CD4-positive, alpha-beta memory T cell (primary cell): ENCODE results near the gene MS4A3. TPM values are rescaled to one million over a fixed set of nuclear protein-coding genes. Genes with fewer than 3 reads are reported as not detected.
"Not testable (repeated sequence)": the region's sequence is repeated elsewhere in the genome, so short reads cannot be mapped to it uniquely, and the experiment has no call there.

ENCODE experiments used
- CTCF ChIA-PET: fragments of 350-600 bp; sonication (Branson Sonifier 250); formaldehyde crosslinking; loops from one replicate; lab custom pipeline; 2021; ENCODE audit warnings: inconsistent platforms; ENCODE audit not compliant: partially characterized antibody; lab: Charles Lee
- POLR2A ChIA-PET: fragments of 350-600 bp; sonication (Branson Sonifier 250); formaldehyde crosslinking; loops from one replicate; lab custom pipeline; 2021; ENCODE audit not compliant: partially characterized antibody; lab: Charles Lee
- DNase-seq, 5 donors: peaks; one replicate each; pipeline versions ENCODE4 v3.0.0 to v3.0.0-alpha.2; 2020 to 2022; ENCODE audit warnings: mixed read lengths in 1 of 5
- H3K27ac ChIP-seq: one replicate; pipeline ENCODE4 v1.7.0; 2013; ENCODE audit warnings: low read depth, low read length
- H3K27me3 ChIP-seq: 2 replicates; pipeline ENCODE4 v1.7.0; 2013; ENCODE audit warnings: mild to moderate bottlenecking, low read length, moderate library complexity; ENCODE audit not compliant: insufficient read depth
- H3K36me3 ChIP-seq: 2 replicates; pipeline ENCODE4 v1.7.0; 2013; ENCODE audit warnings: mild to moderate bottlenecking, low read length, moderate library complexity; ENCODE audit not compliant: insufficient read depth
- H3K4me1 ChIP-seq: 2 replicates; pipeline ENCODE4 v1.7.0; 2013; ENCODE audit warnings: mild to moderate bottlenecking, low read length, moderate library complexity; ENCODE audit not compliant: insufficient read depth
- H3K4me3 ChIP-seq, 2 donors: one replicate each; pipeline ENCODE4 v1.7.0; 2013; ENCODE audit warnings: low read length in 2 of 2, mild to moderate bottlenecking in 1 of 2
- H3K9me3 ChIP-seq, 2 donors: one replicate each; pipeline ENCODE4 v1.7.0; 2013; ENCODE audit warnings: low read length in 2 of 2, control low read depth in 1 of 2; ENCODE audit not compliant: control insufficient read depth in 1 of 2
- H3K27ac Mint-ChIP-seq, 7 donors: one replicate each; pipeline ENCODE4 v1.8.0; 2020 to 2021; ENCODE audit warnings: mixed read lengths in 7 of 7, mild to moderate bottlenecking in 6 of 7, inconsistent platforms in 3 of 7, moderate library complexity in 3 of 7
- H3K27me3 Mint-ChIP-seq, 2 donors: one replicate each; pipeline ENCODE4 v1.8.0; 2020 to 2021; ENCODE audit warnings: mixed read lengths in 2 of 2
- H3K36me3 Mint-ChIP-seq, 2 donors: one replicate each; pipeline ENCODE4 v1.8.0; 2020 to 2021; ENCODE audit warnings: mixed read lengths in 2 of 2, inconsistent platforms in 1 of 2, mild to moderate bottlenecking in 1 of 2
- H3K4me1 Mint-ChIP-seq, 4 donors: one replicate each; pipeline ENCODE4 v1.8.0; 2020 to 2021; ENCODE audit warnings: mixed read lengths in 4 of 4, mild to moderate bottlenecking in 1 of 4
- H3K4me3 Mint-ChIP-seq, 8 donors: one replicate each; pipeline ENCODE4 v1.8.0; 2020 to 2021; ENCODE audit warnings: mixed read lengths in 8 of 8, mild to moderate bottlenecking in 7 of 8, moderate library complexity in 6 of 8, inconsistent platforms in 3 of 8
- H3K9me3 Mint-ChIP-seq, 8 donors: one replicate each; pipeline ENCODE4 v1.8.0; 2020 to 2021; ENCODE audit warnings: mixed read lengths in 8 of 8, mild to moderate bottlenecking in 5 of 8, inconsistent platforms in 3 of 8, moderate library complexity in 1 of 8
- intact Hi-C: fragments of 100-400 bp; cut with micrococcal nuclease; formaldehyde crosslinking; loops from one replicate; pipeline ENCODE4 v1.15.1; 2023
- polyA plus RNA-seq, 2 donors: library from polyadenylated mRNA; unstranded; fragments of 300-500 nt; fragmentation: Illumina TruSeq; gene quantifications; one replicate each; pipeline ENCODE4 v1.2.3, GENCODE V29; 2021
- total RNA-seq, 2 experiments: library from RNA; stranded (reverse); gene quantifications; one replicate each; pipeline ENCODE4 v1.2.3, GENCODE V29; 2021

MS4A3 gene
- total RNA-seq (not detected), polyA plus RNA-seq (under 1 TPM in 1 of 2 donors, not detected in 1; 0.37 TPM)

- H3K4me1 Mint-ChIP-seq = no peaks in the 10 kb centered on the region
- intact Hi-C loops = no loop called here
- H3K9me3 Mint-ChIP-seq = peaks cover 0 to 7% (median 0%) of the 10 kb centered on the region in 8 donors
- CTCF ChIA-PET = no interaction called here
- Histone ChIP-seq H3K9me3 (no peaks in the 10 kb centered on the region), H3K4me3 (no peak within 1 kb of the TSS), H3K27ac (no peak within 1 kb of the TSS), H3K27me3 (no peaks in the 10 kb centered on the region), H3K36me3 (no peaks in the 10 kb centered on the region), H3K4me1 (no peaks in the 10 kb centered on the region)
- no peaks in the 10 kb centered on the region for H3K36me3 Mint-ChIP-seq
- H3K27ac Mint-ChIP-seq = no peak within 1 kb of the TSS
- POLR2A ChIA-PET = no interaction called here
- H3K27me3 Mint-ChIP-seq = peaks cover 10 to 15% of the 10 kb centered on the region in 2 donors
- no peak for DNase-seq
- H3K4me3 Mint-ChIP-seq = no peak within 1 kb of the TSS
Measured at GRCh38 chr11:60056349-60056969, at the start of gene MS4A3. Gene MS4A3 (plus strand): TSS chr11:60056665. CDS start chr11:60061161, 4,496 bp downstream.

GRCh38 chr11:60016881-60017280 lies 39.6 kb upstream of the MS4A3 start, which contains the start of gene OOSP4B:
Gene OOSP4B (plus strand): TSS chr11:60017181.
- CTCF ChIA-PET = no interaction called here
- intact Hi-C loops = no loop called here
- no peaks in the 10 kb centered on the region for H3K27me3 ChIP-seq
- no peak within 1 kb of the TSS for H3K27ac ChIP-seq
- Mint-ChIP-seq H3K4me1 (no peaks in the 10 kb centered on the region), H3K27ac (no peak within 1 kb of the TSS), H3K9me3 (peaks cover 0 to 3% (median 0%) of the 10 kb centered on the region in 8 donors), H3K36me3 (no peaks in the 10 kb centered on the region), H3K27me3 (peaks cover 0 to 1% of the 10 kb centered on the region in 2 donors), H3K4me3 (no peak within 1 kb of the TSS)
- no peak for DNase-seq
- H3K4me1 ChIP-seq = no peaks in the 10 kb centered on the region
- POLR2A ChIA-PET = no interaction called here
- H3K36me3 ChIP-seq = no peaks in the 10 kb centered on the region
- no peaks in the 10 kb centered on the region for H3K9me3 ChIP-seq
- H3K4me3 ChIP-seq = no peak within 1 kb of the TSS

GRCh38 chr11:60018058-60018457 lies 38.4 kb upstream of the MS4A3 start:
- no peak for DNase-seq

GRCh38 chr11:60020376-60020775 lies 36.1 kb upstream of the MS4A3 start:
- H3K4me1 Mint-ChIP-seq, H3K27ac ChIP-seq, H3K9me3 Mint-ChIP-seq, H3K36me3 Mint-ChIP-seq, H3K4me1 ChIP-seq, CTCF ChIA-PET, intact Hi-C loops, H3K9me3 ChIP-seq, H3K4me3 Mint-ChIP-seq, H3K4me3 ChIP-seq, H3K27ac Mint-ChIP-seq, H3K36me3 ChIP-seq, H3K27me3 Mint-ChIP-seq, POLR2A ChIA-PET, DNase-seq, H3K27me3 ChIP-seq: not testable (repeated sequence)

More at GRCh38 chr11:60018058-60018457, 38.4 kb upstream of the MS4A3 start:
- POLR2A ChIA-PET = no interaction called here
- Mint-ChIP-seq H3K27me3 (peaks cover 0 to 1% of the 10 kb centered on the region in 2 donors), H3K36me3 (no peaks in the 10 kb centered on the region), H3K4me3 (no peak overlapping the region), H3K27ac (no peak overlapping the region), H3K9me3 (peaks cover 0 to 3% (median 0%) of the 10 kb centered on the region in 8 donors), H3K4me1 (no peaks in the 10 kb centered on the region)
- intact Hi-C loops = no loop called here
- H3K36me3 ChIP-seq = no peaks in the 10 kb centered on the region
- H3K27me3 ChIP-seq = no peaks in the 10 kb centered on the region
- H3K4me3 ChIP-seq = no peak overlapping the region
- CTCF ChIA-PET = no interaction called here
- no peaks in the 10 kb centered on the region for H3K9me3 ChIP-seq
- no peak overlapping the region for H3K27ac ChIP-seq
- no peaks in the 10 kb centered on the region for H3K4me1 ChIP-seq

GRCh38 chr11:60029015-60029632 lies 27.3 kb upstream of the MS4A3 start:
- H3K9me3 Mint-ChIP-seq = no peaks in the 10 kb centered on the region
- Histone ChIP-seq H3K9me3 (no peaks in the 10 kb centered on the region), H3K36me3 (no peaks in the 10 kb centered on the region), H3K27ac (no peak overlapping the region), H3K27me3 (no peaks in the 10 kb centered on the region), H3K4me1 (no peaks in the 10 kb centered on the region), H3K4me3 (no peak overlapping the region)
- H3K27me3 Mint-ChIP-seq = peaks cover 2 to 3% of the 10 kb centered on the region in 2 donors
- intact Hi-C loops = no loop called here
- ChIA-PET CTCF (no interaction called here), POLR2A (no interaction called here)
- DNase-seq = no peak
- no peak overlapping the region for H3K27ac Mint-ChIP-seq
- no peak overlapping the region for H3K4me3 Mint-ChIP-seq
- no peaks in the 10 kb centered on the region for H3K36me3 Mint-ChIP-seq
- no peaks in the 10 kb centered on the region for H3K4me1 Mint-ChIP-seq

GRCh38 chr11:60040109-60040508 lies 16.4 kb upstream of the MS4A3 start, which contains the start of gene OOSP2:
Gene OOSP2 (plus strand): TSS chr11:60040409. CDS start chr11:60040460, 51 bp downstream.
- POLR2A ChIA-PET = no interaction called here
- Mint-ChIP-seq H3K9me3 (no peaks in the 10 kb centered on the region), H3K4me1 (no peaks in the 10 kb centered on the region), H3K36me3 (no peaks in the 10 kb centered on the region), H3K27ac (no peak within 1 kb of the TSS), H3K4me3 (no peak within 1 kb of the TSS), H3K27me3 (peaks cover 5 to 7% of the 10 kb centered on the region in 2 donors)
- Histone ChIP-seq H3K9me3 (no peaks in the 10 kb centered on the region), H3K4me3 (no peak within 1 kb of the TSS), H3K27me3 (no peaks in the 10 kb centered on the region), H3K36me3 (no peaks in the 10 kb centered on the region), H3K27ac (no peak within 1 kb of the TSS), H3K4me1 (no peaks in the 10 kb centered on the region)
- DNase-seq = no peak
- CTCF ChIA-PET = no interaction called here
- intact Hi-C loops = no loop called here

- H3K27me3 ChIP-seq, H3K9me3 Mint-ChIP-seq, H3K4me3 ChIP-seq, CTCF ChIA-PET, H3K36me3 Mint-ChIP-seq, H3K4me1 ChIP-seq, H3K36me3 ChIP-seq, H3K27ac Mint-ChIP-seq, POLR2A ChIA-PET, DNase-seq, H3K9me3 ChIP-seq, H3K27ac ChIP-seq, H3K4me3 Mint-ChIP-seq, H3K4me1 Mint-ChIP-seq, intact Hi-C loops: not testable (repeated sequence)
- peaks cover 7 to 14% of the 10 kb centered on the region in 2 donors for H3K27me3 Mint-ChIP-seq
Measured at GRCh38 chr11:60050422-60050821, 6.0 kb upstream of the MS4A3 start.
